GM18526 (cell line): ENCODE data around the gene CDKN1A.

Source experiments
- POLR2A ChIP-seq: IDR thresholded peaks from 3 replicates; pipeline ENCODE4 v1.6.1; 2011; ENCODE audit not compliant: insufficient read length; ENCODE audit errors: extremely low read depth

The CDKN1A gene

DNA sequence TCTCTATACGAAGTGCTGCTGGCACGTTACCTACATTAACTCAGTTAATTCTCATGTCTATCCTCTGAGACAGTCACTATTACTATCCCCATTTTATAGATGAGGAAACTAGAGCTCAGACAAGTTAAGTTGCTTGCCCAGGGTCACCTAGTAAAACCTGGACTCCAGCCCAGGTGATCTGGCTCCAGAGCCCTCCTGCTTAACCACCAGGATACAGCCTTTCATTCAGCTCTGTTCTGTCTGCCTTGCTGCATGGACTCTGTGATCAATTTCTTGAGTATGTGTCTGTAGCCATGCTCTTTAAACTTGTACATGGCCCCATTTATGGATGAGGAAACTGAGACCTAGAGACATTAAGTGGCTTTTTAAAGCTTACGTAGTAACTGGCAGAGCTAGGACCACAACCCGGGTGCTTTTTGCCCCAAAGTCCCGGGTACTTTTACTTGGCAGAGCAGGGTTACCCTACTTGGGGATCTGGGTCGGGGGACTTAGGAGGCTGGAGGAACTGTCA, 4.7 kb downstream of the CDKN1A start:
- no peak for TF ChIP-seq POLR2A

DNA sequence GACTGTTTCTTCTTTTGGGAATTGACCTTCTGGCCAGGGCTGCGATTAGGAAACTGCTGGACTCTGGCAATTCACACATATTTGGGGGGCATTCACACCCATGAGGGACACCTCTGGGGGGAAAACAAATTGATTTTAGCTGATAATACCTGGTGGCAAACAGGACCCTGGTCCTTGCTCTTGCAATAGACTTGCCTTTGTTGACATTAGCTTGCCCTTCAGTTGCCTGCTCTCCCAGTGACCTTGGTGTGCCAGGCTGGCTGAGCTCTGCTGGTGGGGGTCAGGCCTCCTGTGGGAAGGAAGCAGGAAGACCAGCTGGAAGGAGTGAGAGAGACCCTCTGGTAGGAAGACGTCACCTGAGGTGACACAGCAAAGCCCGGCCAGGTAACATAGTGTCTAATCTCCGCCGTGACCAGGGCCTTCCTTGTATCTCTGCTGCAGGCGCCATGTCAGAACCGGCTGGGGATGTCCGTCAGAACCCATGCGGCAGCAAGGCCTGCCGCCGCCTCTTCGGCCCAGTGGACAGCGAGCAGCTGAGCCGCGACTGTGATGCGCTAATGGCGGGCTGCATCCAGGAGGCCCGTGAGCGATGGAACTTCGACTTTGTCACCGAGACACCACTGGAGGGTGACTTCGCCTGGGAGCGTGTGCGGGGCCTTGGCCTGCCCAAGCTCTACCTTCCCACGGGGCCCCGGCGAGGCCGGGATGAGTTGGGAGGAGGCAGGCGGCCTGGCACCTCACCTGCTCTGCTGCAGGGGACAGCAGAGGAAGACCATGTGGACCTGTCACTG, 5.3 kb downstream of the CDKN1A start:
- TF ChIP-seq POLR2A: peak; percentile 34

DNA sequence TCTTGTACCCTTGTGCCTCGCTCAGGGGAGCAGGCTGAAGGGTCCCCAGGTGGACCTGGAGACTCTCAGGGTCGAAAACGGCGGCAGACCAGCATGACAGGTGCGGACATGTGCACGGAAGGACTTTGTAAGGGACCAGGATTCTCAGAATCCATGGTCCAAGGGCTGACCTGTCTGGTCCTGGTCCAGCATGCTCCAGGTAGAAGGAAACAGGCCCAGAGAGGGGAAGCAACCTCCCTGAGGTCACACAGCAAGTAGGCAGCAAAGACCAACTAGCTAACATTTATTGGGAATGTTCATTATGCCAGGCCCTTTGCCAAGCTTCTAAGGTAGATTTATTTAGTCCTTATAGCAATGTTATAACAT, 5.9 kb downstream of the CDKN1A start:
- no peak for TF ChIP-seq POLR2A

DNA sequence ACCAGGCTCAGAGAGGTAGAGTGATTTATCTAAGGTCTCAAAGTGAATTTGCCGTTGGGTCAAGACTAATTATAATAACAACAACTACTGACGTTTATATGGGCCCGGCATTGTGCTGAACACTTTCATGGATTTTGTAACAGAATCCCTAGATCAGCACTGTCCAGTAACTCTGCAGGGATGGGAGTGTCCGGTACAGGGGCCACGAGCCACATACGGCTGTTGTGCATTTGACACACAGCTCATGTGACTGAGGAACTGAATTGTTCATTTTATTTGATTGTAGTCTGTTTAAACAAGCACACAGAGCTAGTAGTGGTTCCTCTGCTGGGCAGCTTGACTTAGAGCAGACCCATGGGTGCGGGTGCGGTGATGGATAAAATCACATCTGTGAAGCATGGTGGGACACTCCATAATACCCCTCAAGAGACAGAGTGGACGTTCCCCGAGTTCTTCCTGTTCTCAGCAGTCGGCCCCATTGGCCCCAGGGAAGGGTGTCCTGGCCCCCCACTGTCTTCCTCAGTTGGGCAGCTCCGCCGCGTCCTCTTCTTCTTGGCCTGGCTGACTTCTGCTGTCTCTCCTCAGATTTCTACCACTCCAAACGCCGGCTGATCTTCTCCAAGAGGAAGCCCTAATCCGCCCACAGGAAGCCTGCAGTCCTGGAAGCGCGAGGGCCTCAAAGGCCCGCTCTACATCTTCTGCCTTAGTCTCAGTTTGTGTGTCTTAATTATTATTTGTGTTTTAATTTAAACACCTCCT, 6.8 kb downstream of the CDKN1A start:
- TF ChIP-seq POLR2A: peak; percentile 24

DNA sequence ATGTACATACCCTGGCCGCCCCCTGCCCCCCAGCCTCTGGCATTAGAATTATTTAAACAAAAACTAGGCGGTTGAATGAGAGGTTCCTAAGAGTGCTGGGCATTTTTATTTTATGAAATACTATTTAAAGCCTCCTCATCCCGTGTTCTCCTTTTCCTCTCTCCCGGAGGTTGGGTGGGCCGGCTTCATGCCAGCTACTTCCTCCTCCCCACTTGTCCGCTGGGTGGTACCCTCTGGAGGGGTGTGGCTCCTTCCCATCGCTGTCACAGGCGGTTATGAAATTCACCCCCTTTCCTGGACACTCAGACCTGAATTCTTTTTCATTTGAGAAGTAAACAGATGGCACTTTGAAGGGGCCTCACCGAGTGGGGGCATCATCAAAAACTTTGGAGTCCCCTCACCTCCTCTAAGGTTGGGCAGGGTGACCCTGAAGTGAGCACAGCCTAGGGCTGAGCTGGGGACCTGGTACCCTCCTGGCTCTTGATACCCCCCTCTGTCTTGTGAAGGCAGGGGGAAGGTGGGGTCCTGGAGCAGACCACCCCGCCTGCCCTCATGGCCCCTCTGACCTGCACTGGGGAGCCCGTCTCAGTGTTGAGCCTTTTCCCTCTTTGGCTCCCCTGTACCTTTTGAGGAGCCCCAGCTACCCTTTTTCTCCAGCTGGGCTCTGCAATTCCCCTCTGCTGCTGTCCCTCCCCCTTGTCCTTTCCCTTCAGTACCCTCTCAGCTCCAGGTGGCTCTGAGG, 7.6 kb downstream of the CDKN1A start:
- peak; percentile 20 for TF ChIP-seq POLR2A

DNA sequence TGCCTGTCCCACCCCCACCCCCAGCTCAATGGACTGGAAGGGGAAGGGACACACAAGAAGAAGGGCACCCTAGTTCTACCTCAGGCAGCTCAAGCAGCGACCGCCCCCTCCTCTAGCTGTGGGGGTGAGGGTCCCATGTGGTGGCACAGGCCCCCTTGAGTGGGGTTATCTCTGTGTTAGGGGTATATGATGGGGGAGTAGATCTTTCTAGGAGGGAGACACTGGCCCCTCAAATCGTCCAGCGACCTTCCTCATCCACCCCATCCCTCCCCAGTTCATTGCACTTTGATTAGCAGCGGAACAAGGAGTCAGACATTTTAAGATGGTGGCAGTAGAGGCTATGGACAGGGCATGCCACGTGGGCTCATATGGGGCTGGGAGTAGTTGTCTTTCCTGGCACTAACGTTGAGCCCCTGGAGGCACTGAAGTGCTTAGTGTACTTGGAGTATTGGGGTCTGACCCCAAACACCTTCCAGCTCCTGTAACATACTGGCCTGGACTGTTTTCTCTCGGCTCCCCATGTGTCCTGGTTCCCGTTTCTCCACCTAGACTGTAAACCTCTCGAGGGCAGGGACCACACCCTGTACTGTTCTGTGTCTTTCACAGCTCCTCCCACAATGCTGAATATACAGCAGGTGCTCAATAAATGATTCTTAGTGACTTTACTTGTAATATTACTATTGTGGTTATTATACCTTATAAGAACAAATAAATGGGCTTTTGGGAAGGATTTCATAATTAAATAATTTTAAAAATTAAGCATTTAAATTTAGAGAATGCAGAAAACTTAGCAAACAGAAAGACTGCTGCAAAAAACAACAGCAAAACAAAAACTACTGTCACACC, 8.4 kb downstream of the CDKN1A start:
- TF ChIP-seq POLR2A: no peak

DNA sequence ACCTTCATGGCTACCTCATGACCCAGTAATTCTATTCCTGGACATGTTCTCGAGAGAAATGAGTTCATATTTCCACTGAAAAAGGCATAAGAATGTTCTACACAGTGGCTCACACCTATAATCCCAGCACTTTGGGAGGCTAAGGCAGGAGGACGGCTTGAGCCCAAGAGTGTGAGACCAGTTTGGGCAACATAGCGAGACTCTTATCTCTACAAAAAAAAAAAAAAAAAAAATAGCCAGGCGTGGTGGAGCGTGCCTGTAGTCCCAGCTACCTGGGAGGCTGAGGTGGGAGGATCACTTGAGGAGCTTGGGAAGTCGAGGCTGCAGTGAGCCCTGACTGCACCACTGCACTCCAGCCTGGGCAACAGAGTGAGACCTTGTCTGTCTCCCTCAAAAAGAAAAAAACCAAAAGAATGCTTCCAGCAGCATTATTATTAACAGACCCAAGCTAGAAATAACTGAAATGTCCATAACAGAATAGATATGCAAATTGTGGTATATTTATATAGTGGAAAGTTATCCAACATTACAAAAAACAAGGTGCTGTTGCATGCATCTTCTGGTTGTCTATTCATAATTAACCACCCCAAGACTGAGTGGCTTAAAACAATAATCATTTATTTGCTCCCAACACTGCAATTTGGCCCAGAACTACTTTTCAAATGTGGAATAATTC, 9.7 kb downstream of the CDKN1A start:
- no peak for TF ChIP-seq POLR2A

DNA sequence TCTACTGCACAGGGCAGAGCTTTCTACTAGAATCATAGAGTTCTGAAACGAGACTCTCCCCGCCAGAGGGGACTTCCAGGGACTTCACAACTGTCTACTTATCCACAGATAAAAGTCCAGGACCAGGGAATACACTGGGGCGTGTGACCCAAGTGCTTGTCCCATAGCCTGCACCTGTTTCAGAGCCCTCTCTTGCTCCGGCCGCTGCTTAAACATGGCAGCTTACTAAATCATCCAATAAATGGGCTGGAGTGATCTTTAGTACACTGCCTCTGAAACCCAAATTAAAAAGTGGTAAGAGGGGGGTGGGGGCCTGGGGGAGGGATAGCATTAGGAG, 10.2 kb downstream of the CDKN1A start:
- TF ChIP-seq POLR2A: no peak

DNA sequence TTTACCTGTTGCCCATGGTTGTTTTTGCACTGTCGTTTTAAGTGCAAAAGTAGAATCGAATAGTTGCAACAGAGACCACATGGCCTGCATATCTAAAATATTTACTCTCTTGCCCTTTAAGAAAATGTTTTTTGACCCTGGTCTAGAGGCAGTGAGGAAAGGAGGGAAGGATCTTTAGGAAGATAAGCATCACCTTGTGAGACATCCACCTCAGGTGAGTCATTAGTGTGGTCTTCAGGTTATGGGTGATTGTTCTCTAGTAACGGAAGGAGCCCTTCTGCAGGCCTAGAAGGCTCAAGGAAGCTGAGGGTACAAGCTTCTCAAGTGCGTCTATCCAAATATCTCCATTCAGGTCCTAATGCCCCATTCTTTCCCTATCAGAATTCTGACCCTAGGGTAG, 12.5 kb downstream of the CDKN1A start:
- TF ChIP-seq POLR2A: no peak

DNA sequence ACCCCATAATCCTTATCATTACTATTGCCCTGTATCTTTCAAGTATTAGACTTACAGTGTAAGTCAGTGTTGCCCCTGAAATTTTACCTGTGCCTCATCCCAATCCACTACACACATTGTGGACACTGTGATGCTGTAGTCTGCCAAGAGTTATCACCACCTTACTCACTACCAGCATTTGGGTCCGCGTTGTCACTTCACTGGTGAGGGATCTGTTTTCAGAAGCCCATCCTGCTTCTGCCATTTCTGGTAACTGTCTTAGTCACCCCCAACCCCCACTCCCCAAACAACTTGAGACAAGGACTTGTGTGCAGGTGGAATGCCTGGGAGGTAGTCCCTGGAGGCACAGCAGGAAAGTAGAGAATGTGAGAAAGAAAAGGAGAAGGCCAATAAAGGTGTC, 13.1 kb downstream of the CDKN1A start:
- TF ChIP-seq POLR2A: no peak

DNA sequence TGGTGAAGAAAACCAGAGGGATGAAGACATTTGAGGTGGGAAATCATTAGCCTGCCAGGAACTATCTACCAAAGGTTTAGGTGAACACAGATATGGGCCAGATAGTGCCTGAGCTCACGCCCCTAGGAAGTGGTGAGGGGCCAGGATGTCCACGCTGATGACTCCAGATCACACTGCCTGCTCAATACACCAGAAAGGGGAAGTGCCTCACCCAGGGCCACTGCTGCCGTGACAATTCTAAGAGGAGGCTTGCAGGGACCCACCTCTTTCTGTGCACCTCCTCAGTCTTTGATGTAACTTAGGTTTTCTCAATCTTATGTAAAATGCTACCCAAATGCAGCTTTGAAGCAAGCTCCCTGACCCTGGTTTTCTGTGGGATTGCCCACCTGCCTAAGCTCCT, 13.7 kb downstream of the CDKN1A start:
- TF ChIP-seq POLR2A: no peak

DNA sequence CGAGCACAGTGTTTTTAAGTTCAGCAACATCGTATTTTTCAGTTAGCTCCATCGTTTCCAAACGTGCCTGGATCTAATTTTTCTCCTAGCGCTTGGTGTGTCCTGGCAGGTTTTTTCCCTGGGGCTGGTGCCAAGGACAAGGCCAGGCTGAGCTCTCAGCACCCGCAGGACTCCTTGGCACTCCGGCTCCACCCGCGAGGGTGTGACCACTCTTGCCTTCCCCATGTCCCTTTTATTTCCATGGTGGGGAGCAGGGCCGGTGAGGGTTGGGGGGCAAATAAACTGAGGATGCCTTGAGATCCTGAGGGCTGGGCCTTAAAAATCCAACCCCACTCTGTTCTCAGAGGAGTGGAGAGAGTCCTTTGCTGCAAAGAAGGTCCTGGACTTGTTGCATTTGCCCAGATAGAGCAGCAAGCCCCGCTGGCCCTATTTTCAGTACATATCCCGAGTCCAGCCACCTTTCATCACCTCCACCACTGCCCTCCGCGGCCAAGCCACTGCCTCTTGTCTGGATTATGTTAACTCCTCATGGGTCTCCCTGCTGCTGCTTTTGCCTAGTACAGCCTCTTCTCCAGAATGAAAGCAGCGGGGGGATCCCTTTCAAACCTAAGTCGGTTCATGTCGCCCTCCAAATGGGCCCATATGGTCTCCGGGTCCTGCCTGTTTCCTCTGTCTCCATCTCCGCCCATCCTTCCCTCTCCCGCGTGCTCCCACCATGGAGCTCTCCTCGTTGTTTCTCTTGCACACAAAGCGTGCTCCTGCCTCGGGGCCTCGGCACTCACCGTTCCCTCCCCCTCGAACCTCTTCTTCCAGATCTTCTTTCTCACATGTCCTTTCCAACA, 14.6 kb downstream of the CDKN1A start:
- TF ChIP-seq POLR2A: no peak

DNA sequence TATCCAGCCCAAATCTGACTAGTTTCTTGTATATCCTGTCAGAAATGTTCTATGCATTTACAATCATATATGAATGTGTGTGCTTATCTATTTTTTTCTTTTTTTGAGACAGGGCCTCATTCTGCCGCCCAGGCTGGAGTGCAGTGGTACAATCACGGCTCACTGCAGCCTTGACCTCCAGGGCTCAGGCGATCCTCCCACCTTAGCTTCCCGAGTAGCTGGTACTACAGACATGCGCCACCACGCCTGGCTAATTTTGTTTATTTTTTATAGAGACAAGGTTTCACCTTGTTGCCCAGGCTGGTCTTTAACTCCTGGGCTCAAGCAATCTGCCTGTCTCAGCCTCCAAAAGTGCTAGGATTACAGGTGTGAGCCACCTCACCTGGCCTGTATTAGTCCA, 16.1 kb downstream of the CDKN1A start:
- no peak for TF ChIP-seq POLR2A

DNA sequence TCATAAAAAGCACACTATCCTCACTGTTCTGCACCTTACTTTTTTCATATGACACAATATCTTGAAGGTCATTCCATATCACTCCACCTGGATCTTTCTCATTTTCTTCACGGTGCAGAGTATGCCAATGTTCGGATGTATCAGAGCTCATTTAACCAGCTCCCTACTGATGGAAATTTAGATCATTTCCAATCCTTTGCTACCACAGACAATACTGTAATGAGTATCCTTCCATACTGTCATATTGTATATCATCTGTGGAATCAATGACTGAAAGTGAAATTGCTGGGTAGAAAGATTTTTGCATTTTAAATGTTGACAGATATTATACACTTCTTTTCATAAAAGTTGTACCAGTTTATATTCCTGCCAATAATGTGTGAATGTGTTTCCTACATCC, 16.9 kb downstream of the CDKN1A start:
- no peak for TF ChIP-seq POLR2A
